K562 (cell line): ENCODE data around the gene CTDSP1. TPM values are rescaled to one million over a fixed set of nuclear protein-coding genes. Genes with fewer than 3 reads are reported as not detected.

ENCODE experiments used
- CBX2 ChIP-seq: fragments of 200-600 bp; sonication (generic); IDR thresholded peaks from one replicate; pipeline ENCODE4 v1.6.1; 2012; ENCODE audit warnings: mild to moderate bottlenecking, low read length, inconsistent platforms; ENCODE audit not compliant: insufficient read depth, poor library complexity, severe bottlenecking
- CC2D1A ChIP-seq: fragments of 450-650 bp; IDR thresholded peaks from 2 replicates; pipeline ENCODE4 v1.6.1; 2017; ENCODE audit warnings: mild to moderate bottlenecking
- CHCHD3 ChIP-seq: fragments of 250-450 bp; sonication (Bioruptor Pico); IDR thresholded peaks from 2 replicates; pipeline ENCODE4 v2.1.2; 2022; ENCODE audit warnings: mild to moderate bottlenecking
- EP400 ChIP-seq: fragments of 450-650 bp; IDR thresholded peaks from 2 replicates; pipeline ENCODE4 v1.6.1; 2017; ENCODE audit warnings: antibody characterized with exemption, mild to moderate bottlenecking, moderate library complexity
- ESRRB ChIP-seq: fragments of 250-450 bp; sonication (Bioruptor Pico); IDR thresholded peaks from 2 replicates; pipeline ENCODE4 v1.5.0; 2020; ENCODE audit warnings: mild to moderate bottlenecking, moderate library complexity, borderline replicate concordance
- ETV6 ChIP-seq, 3 experiments: fragments of 150-350 bp in 1 of 3; sonication (generic) in 1 of 3; formaldehyde crosslinking in 1 of 3; IDR thresholded peaks; 2 replicates each; pipeline versions ENCODE4 v1.6.1 to v1.8.0; 2014 to 2022; ENCODE audit warnings: borderline replicate concordance in 2 of 3, low read depth in 2 of 3, antibody characterized with exemption in 1 of 3, low read length in 1 of 3, mild to moderate bottlenecking in 1 of 3, missing genetic modification reagents in 1 of 3
- FOS ChIP-seq: IDR thresholded peaks from 3 replicates; pipeline ENCODE4 v1.6.1; 2011; ENCODE audit not compliant: insufficient read length; ENCODE audit errors: extremely low read depth
- FOSL1 ChIP-seq: fragments of 200-800 bp; sonication (Bioruptor generic); conservative IDR thresholded peaks from 2 replicates; pipeline ENCODE4 v1.6.1; 2016; ENCODE audit warnings: missing genetic modification characterization, missing compliant biosample characterization
- NFE2 ChIP-seq: IDR thresholded peaks from 2 replicates; pipeline ENCODE4 v1.6.1; 2014; ENCODE audit warnings: antibody characterized with exemption, low read depth
- SMAD4 ChIP-seq: fragments of 250-450 bp; sonication (Bioruptor Pico); conservative IDR thresholded peaks from 2 replicates; pipeline ENCODE4 v1.8.0; 2021; ENCODE audit warnings: inconsistent platforms, mild to moderate bottlenecking, moderate library complexity
- TAF7 ChIP-seq: fragments of 450-650 bp; IDR thresholded peaks from 2 replicates; pipeline ENCODE4 v1.6.1; 2016; ENCODE audit warnings: missing genetic modification characterization, missing compliant biosample characterization
- TAF9B ChIP-seq: fragments of 450-650 bp; IDR thresholded peaks from 2 replicates; pipeline ENCODE4 v1.6.1; 2018; ENCODE audit warnings: mild to moderate bottlenecking; ENCODE audit not compliant: partially characterized antibody
- TCFL5 ChIP-seq: fragments of 250-450 bp; sonication (Bioruptor Pico); conservative IDR thresholded peaks from 2 replicates; pipeline ENCODE4 v1.6.1; 2021; ENCODE audit warnings: mild to moderate bottlenecking, moderate library complexity, matching md5 sums
- ZNF23 ChIP-seq: fragments of 250-450 bp; sonication (Bioruptor Pico); IDR thresholded peaks from 2 replicates; pipeline ENCODE4 v1.4.0; 2020; ENCODE audit warnings: mild to moderate bottlenecking
- ZSCAN29 ChIP-seq: fragments of 450-650 bp; IDR thresholded peaks from 2 replicates; pipeline ENCODE4 v1.6.1; 2017
- polyA plus RNA-seq, 8 experiments: library from polyadenylated mRNA; depleted of rRNA in 4 of 8; stranded (reverse) in 5 of 8; unstranded in 3 of 8; fragments of >200 nt; fragmentation: Nextera tagmentation in 2 of 8; fragmentation: Illumina TruSeq in 1 of 8; extraction: Ambion mirVana in 2 of 8; extraction: Trizol in 1 of 8; gene quantifications; 2 replicates each; pipeline versions ENCODE4 v1.2.1 to v1.2.3, GENCODE V29; 2011 to 2014; ENCODE audit warnings: inconsistent platforms in 1 of 8, missing spikeins in 1 of 8
- total RNA-seq, 7 experiments: library from RNA; depleted of rRNA in 6 of 7; stranded (reverse); fragments of >200 nt in 6 of 7; fragmentation: Illumina TruSeq in 2 of 7; extraction: Trizol in 2 of 7; gene quantifications; 2 replicates each; pipeline versions ENCODE4 v1.2.1 to v1.2.3, GENCODE V29; 2011 to 2021; ENCODE audit warnings: low replicate concordance in 1 of 7
- TF ChIP-seq, protein P1 (sequence below): sonication (generic); formaldehyde crosslinking; IDR thresholded peaks from 2 replicates; pipeline ENCODE4 v1.8.0; 2022; ENCODE audit warnings: mild to moderate bottlenecking, missing genetic modification reagents, borderline replicate concordance
- TF ChIP-seq, protein P2 (sequence below): IDR thresholded peaks from 2 replicates; pipeline ENCODE4 v1.6.1; 2011; ENCODE audit warnings: borderline replicate concordance, low read depth, mild to moderate bottlenecking, moderate library complexity, low read length; ENCODE audit not compliant: insufficient read depth, poor library complexity, severe bottlenecking
- TF ChIP-seq, protein P3 (sequence below): sonication (generic); formaldehyde crosslinking; IDR thresholded peaks from 2 replicates; pipeline ENCODE4 v1.8.0; 2022; ENCODE audit warnings: missing genetic modification reagents, mild to moderate bottlenecking, moderate library complexity, borderline replicate concordance
- TF ChIP-seq, protein P4 (sequence below), 2 experiments: fragments of 450-650 bp in 1 of 2; sonication (generic) in 1 of 2; formaldehyde crosslinking; conservative IDR thresholded peaks; 2 replicates each; pipeline versions ENCODE4 v1.4.0 to v1.8.1; 2020 to 2022; ENCODE audit warnings: mild to moderate bottlenecking in 1 of 2, missing genetic modification reagents in 1 of 2
- TF ChIP-seq, protein P5 (sequence below): fragments of 250-450 bp; sonication (Bioruptor Pico); IDR thresholded peaks from 2 replicates; pipeline ENCODE4 v1.4.0; 2020; ENCODE audit warnings: mild to moderate bottlenecking

The CTDSP1 gene
- total and polyA plus RNA-seq, 9 of the 15 experiments (the other 6 are each of a cell fraction or from before 2014, with no cell fraction given) = 2.4 to 74.8 (median 45.8) TPM

DNA sequence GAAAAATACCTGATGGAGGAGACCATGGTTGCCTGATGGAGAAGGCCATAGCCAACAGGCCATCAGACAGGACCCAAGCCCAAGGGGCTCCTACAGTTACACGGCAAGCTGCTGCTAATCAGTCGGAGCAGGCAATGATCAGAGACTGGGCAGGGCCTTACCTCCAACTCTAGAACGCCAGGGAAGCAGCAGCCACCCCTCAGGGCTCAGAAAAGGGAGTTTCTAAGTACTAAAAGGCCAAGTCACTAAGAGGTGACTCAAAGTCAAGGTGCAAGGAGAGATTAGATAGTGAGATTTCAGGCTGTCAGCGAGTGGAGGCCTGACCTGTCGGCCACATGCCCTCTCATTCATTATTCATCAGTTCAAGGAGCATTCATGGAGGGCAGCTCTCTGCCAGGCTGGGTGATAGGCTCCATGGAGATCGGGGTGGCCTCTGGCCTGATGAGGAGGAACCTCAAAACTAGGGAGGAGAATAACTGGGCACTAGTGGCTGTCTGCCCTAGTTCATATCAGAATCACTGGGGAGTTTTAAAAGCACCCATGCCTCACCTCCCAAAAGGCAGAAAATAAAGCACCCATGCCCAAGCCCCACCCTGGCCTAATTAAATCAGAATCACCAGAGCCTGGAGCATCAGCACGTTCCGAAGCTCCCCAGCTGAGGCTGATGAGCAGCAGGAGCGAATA, 22.9 kb downstream of the CTDSP1 start (continued):
- TF ChIP-seq, protein P1, sequence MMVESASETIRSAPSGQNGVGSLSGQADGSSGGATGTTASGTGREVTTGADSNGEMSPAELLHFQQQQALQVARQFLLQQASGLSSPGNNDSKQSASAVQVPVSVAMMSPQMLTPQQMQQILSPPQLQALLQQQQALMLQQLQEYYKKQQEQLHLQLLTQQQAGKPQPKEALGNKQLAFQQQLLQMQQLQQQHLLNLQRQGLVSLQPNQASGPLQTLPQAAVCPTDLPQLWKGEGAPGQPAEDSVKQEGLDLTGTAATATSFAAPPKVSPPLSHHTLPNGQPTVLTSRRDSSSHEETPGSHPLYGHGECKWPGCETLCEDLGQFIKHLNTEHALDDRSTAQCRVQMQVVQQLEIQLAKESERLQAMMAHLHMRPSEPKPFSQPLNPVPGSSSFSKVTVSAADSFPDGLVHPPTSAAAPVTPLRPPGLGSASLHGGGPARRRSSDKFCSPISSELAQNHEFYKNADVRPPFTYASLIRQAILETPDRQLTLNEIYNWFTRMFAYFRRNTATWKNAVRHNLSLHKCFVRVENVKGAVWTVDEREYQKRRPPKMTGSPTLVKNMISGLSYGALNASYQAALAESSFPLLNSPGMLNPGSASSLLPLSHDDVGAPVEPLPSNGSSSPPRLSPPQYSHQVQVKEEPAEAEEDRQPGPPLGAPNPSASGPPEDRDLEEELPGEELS = no peak
- TF ChIP-seq FOS = peak; percentile 52
- peak; percentile 96 for TF ChIP-seq NFE2
- TF ChIP-seq CC2D1A = no peak
- TF ChIP-seq ZNF23 = no peak
- TF ChIP-seq SMAD4 (CRISPR knock-in tag) = peak; percentile 57
- TF ChIP-seq, protein P2, sequence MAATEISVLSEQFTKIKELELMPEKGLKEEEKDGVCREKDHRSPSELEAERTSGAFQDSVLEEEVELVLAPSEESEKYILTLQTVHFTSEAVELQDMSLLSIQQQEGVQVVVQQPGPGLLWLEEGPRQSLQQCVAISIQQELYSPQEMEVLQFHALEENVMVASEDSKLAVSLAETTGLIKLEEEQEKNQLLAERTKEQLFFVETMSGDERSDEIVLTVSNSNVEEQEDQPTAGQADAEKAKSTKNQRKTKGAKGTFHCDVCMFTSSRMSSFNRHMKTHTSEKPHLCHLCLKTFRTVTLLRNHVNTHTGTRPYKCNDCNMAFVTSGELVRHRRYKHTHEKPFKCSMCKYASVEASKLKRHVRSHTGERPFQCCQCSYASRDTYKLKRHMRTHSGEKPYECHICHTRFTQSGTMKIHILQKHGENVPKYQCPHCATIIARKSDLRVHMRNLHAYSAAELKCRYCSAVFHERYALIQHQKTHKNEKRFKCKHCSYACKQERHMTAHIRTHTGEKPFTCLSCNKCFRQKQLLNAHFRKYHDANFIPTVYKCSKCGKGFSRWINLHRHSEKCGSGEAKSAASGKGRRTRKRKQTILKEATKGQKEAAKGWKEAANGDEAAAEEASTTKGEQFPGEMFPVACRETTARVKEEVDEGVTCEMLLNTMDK = no peak
- TF ChIP-seq CHCHD3 = no peak
- TF ChIP-seq TCFL5 (CRISPR knock-in tag) = no peak
- TF ChIP-seq TAF7 (tag) = no peak
- TF ChIP-seq ETV6 (IDR thresholded peaks at IDR 0.05; ENCODE audit: borderline replicate concordance in 1 of 2, low read depth in 2 of 2, low read length in 1 of 2) = no peak
- TF ChIP-seq ETV6 (CRISPR knock-in tag; IDR thresholded peaks at IDR 0.05; ENCODE audit: borderline replicate concordance) = no peak
- TF ChIP-seq, protein P3, sequence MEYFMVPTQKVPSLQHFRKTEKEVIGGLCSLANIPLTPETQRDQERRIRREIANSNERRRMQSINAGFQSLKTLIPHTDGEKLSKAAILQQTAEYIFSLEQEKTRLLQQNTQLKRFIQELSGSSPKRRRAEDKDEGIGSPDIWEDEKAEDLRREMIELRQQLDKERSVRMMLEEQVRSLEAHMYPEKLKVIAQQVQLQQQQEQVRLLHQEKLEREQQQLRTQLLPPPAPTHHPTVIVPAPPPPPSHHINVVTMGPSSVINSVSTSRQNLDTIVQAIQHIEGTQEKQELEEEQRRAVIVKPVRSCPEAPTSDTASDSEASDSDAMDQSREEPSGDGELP (CRISPR knock-in tag) = no peak
- TF ChIP-seq EP400 = 0 out of 2 replicates have a peak, but pooled peaks have one; percentile 35
- TF ChIP-seq TAF9B = no peak
- TF ChIP-seq, protein P4, sequence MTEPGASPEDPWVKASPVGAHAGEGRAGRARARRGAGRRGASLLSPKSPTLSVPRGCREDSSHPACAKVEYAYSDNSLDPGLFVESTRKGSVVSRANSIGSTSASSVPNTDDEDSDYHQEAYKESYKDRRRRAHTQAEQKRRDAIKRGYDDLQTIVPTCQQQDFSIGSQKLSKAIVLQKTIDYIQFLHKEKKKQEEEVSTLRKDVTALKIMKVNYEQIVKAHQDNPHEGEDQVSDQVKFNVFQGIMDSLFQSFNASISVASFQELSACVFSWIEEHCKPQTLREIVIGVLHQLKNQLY (CRISPR knock-in tag; conservative IDR thresholded peaks at IDR 0.05) = no peak
- TF ChIP-seq CBX2 = no peak
- TF ChIP-seq ESRRB (CRISPR knock-in tag) = no peak
- TF ChIP-seq ZSCAN29 = no peak
- TF ChIP-seq, protein P5, sequence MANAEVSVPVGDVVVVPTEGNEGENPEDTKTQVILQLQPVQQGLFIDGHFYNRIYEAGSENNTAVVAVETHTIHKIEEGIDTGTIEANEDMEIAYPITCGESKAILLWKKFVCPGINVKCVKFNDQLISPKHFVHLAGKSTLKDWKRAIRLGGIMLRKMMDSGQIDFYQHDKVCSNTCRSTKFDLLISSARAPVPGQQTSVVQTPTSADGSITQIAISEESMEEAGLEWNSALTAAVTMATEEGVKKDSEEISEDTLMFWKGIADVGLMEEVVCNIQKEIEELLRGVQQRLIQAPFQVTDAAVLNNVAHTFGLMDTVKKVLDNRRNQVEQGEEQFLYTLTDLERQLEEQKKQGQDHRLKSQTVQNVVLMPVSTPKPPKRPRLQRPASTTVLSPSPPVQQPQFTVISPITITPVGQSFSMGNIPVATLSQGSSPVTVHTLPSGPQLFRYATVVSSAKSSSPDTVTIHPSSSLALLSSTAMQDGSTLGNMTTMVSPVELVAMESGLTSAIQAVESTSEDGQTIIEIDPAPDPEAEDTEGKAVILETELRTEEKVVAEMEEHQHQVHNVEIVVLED (CRISPR knock-in tag) = no peak
- TF ChIP-seq FOSL1 (tag) = peak; percentile 98
